HG03097 (cell line): Measurements from ENCODE around the gene ZNF668.
A peak's percentile ranks its signal among the peaks of the same experiment; 100 is the strongest.
"Not testable (repeated sequence)": the region's sequence is repeated elsewhere in the genome, so short reads cannot be mapped to it uniquely, and the experiment has no call there.

Source experiments
- ATAC-seq: cut with Tn5 transposase; IDR thresholded peaks from one replicate; pipeline ENCODE4 v1.9.1; 2021; ENCODE audit not compliant: unreplicated experiment, low FRiP score

ZNF668 gene

GRCh38 chr16:31061126-31061812 is 12.8 kb downstream of the ZNF668 start:
- no peak for ATAC-seq

- no peak for ATAC-seq
Measured at GRCh38 chr16:31055613-31056012, 18.4 kb downstream of the ZNF668 start.

- no peak for ATAC-seq
Measured at GRCh38 chr16:31052114-31052513, 21.9 kb downstream of the ZNF668 start.

GRCh38 chr16:31050280-31051030 is 23.6 kb downstream of the ZNF668 start:
- no peak for ATAC-seq

- ATAC-seq, result no peak
Measured at GRCh38 chr16:31043898-31044481, 30.1 kb downstream of the ZNF668 start.

- no peak for ATAC-seq
Measured at GRCh38 chr16:31043352-31043751, 30.7 kb downstream of the ZNF668 start.

GRCh38 chr16:31042866-31043265 is 31.2 kb downstream of the ZNF668 start:
- no peak for ATAC-seq

- ATAC-seq, result no peak
Measured at GRCh38 chr16:31038993-31039392, 35.0 kb downstream of the ZNF668 start.

- no peak for ATAC-seq
Measured at GRCh38 chr16:31036691-31037090, 37.3 kb downstream of the ZNF668 start.

GRCh38 chr16:31033709-31034492 is 40.1 kb downstream of the ZNF668 start:
- peak; percentile 46 for ATAC-seq

- ATAC-seq, result peak; percentile 67
Measured at GRCh38 chr16:31032736-31033708, 41.0 kb downstream of the ZNF668 start, which contains the start of gene STX4. STX4 (plus strand) TSS chr16:31033558; CDS start chr16:31033806, 248 bp downstream.

- no peak for ATAC-seq
Measured at GRCh38 chr16:31031276-31031675, 42.8 kb downstream of the ZNF668 start.

GRCh38 chr16:31029272-31029671 is 44.8 kb downstream of the ZNF668 start:
- no peak for ATAC-seq

- no peak for ATAC-seq
Measured at GRCh38 chr16:31025339-31025738, 48.7 kb downstream of the ZNF668 start.

- no peak for ATAC-seq
Measured at GRCh38 chr16:31023627-31024226, 50.3 kb downstream of the ZNF668 start.

GRCh38 chr16:31023252-31023602 is 50.8 kb downstream of the ZNF668 start:
- ATAC-seq, result no peak

- ATAC-seq, result no peak
Measured at GRCh38 chr16:31022544-31023251, 51.3 kb downstream of the ZNF668 start.

GRCh38 chr16:31020536-31020935 is 53.5 kb downstream of the ZNF668 start:
- no peak for ATAC-seq

GRCh38 chr16:31017756-31018155 is 56.3 kb downstream of the ZNF668 start:
- not testable (repeated sequence) for ATAC-seq
